SK-N-SH treated with all-trans-retinoic acid at 6 μM for 48 hours (cell line): Measurements from ENCODE around the gene ERN2.

Experiments used
- CSDC2 ChIP-seq: fragments of 250-450 bp; sonication (Bioruptor Pico); IDR thresholded peaks from 2 replicates; pipeline ENCODE4 v1.5.0; 2020; ENCODE audit warnings: mild to moderate bottlenecking, moderate library complexity
- PPARA ChIP-seq: fragments of 250-450 bp; sonication (Bioruptor Pico); IDR thresholded peaks from 2 replicates; pipeline ENCODE4 v1.5.0; 2020; ENCODE audit warnings: mild to moderate bottlenecking, borderline replicate concordance
- RARB ChIP-seq: fragments of 250-450 bp; sonication (Bioruptor Pico); IDR thresholded peaks from 2 replicates; pipeline ENCODE4 v1.8.0; 2021; ENCODE audit warnings: mild to moderate bottlenecking, moderate library complexity
- TCF4 ChIP-seq: fragments of 250-450 bp; sonication (Bioruptor Pico); IDR thresholded peaks from 2 replicates; pipeline ENCODE4 v1.8.0; 2021; ENCODE audit warnings: mild to moderate bottlenecking, moderate library complexity, borderline replicate concordance
- ZC3H10 ChIP-seq: fragments of 250-450 bp; sonication (Bioruptor Pico); IDR thresholded peaks from 2 replicates; pipeline ENCODE4 v1.5.1; 2021; ENCODE audit warnings: mild to moderate bottlenecking, moderate library complexity

DNA sequence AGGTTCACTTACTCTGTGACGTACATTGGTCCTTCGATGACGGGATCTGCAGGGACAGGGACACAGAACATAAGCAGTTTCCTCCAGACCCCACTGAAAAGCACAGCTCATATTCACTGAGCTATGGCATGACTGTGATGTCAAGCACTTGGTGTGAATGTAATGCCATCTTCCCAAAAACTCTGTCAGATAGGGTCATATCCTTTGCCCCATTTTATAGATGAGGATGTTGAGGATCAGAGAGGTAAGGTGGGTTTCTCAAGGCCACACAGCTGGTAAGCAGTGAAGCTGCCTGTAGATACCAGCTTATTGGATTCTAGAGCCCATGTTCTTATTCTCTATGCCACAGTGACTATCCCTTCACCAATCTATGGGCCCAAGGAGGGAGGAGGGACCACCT is 2.5 kb downstream of the ERN2 start:
- TF ChIP-seq RARB (CRISPR knock-in tag) (no peak), CSDC2 (CRISPR knock-in tag) (no peak), ZC3H10 (CRISPR knock-in tag) (no peak), TCF4 (CRISPR knock-in tag) (no peak), PPARA (CRISPR knock-in tag) (no peak)
